Colonic mucosa (tissue), 4 donors: ENCODE data around the gene CHMP4A. TPM values are rescaled to one million over a fixed set of nuclear protein-coding genes. Genes with fewer than 3 reads are reported as not detected.

ENCODE experiments used
- DNase-seq: peaks from one replicate; pipeline ENCODE4 v3.0.0-alpha.2; 2020
- H3K27ac ChIP-seq: fragments of 200-600 bp; one replicate; pipeline ENCODE4 v1.8.0; 2021
- H3K27me3 ChIP-seq: fragments of 200-600 bp; one replicate; pipeline ENCODE4 v1.8.0; 2021
- H3K36me3 ChIP-seq: fragments of 200-600 bp; one replicate; pipeline ENCODE4 v1.8.0; 2021
- H3K4me1 ChIP-seq: fragments of 200-600 bp; one replicate; pipeline ENCODE4 v1.8.0; 2021; ENCODE audit warnings: mild to moderate bottlenecking
- H3K4me3 ChIP-seq: fragments of 200-600 bp; one replicate; pipeline ENCODE4 v1.8.0; 2021
- H3K9ac ChIP-seq, 2 donors: one replicate each; pipeline ENCODE4 v1.7.0; 2013; ENCODE audit warnings: control low read depth in 2 of 2, low read depth in 2 of 2, low read length in 2 of 2
- H3K9me3 ChIP-seq: fragments of 200-600 bp; one replicate; pipeline ENCODE4 v1.8.0; 2021
- CTCF ChIP-seq: fragments of 200-600 bp; IDR thresholded peaks from one replicate; pipeline ENCODE4 v1.8.0; 2022; ENCODE audit warnings: antibody characterized with exemption, mild to moderate bottlenecking
- intact Hi-C: fragments of 100-400 bp; cut with DNase I; formaldehyde crosslinking; loops from one replicate; pipeline ENCODE4 v1.14.1; 2022
- total RNA-seq, 2 donors: library from RNA; stranded (reverse); fragmentation: NEBNext Ultra II Directional in 1 of 2; extraction: Animal tissue kit (Norgen Biotek cat#: 25700) in 1 of 2; gene quantifications; one replicate each; pipeline ENCODE4 v1.2.1, GENCODE V29; 2021
- donor health status: healthy.
- donor health status: DM: no; HTN: no; CAD: no.
- donor health status: DM: no; HTN: no; CAD: no.

CHMP4A gene
- total RNA-seq, result 10 to 100 TPM; 47.8 to 48.0 TPM

DNA sequence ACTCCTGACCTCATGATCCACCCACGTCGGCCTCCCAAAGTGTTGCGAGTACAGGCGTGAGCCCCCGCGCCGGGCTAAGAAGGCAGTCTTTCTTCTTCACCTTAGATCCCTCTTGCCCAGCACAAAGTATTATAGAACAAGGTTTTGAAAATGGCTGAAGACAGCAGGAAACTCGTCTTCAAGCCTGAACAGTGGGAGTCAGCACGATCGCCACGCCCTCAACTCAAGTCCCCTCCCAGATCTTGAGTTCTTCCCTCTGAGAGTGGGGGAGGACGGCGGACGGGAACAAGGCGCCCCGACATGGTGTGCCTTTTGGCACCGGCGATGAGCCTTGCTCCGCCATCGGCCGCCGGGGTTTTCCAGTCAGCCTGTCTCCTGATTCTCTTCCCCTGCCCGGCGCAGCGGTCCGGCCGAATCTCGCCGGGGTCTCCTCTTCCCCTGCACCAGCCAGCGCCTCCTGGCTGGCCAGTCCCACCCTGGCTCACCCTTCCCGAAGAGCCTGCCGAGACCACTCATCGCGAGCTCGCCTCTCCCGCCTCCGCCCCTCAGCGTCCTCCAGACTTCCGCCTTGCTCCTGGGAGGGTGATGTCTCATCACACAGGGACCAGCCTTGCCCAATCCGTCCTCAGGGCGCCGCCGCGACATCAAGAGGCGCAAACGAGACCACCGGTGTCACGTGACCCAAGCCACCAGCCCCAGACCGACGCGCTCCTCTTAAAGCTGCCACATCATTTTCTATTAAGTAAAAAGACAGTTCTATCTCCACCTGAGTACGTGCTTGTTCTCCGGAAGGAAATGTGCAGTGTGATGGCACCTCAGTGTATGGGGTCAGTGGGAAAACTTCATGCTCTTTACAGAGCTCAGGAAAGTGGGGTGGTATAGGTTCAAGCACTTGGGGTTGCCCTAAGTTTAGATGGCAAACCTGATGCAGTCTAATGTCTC lies at the start of gene CHMP4A:
TSS of gene CHMP4A (minus strand) at position 565 of the 942 bp plus-strand sequence. CDS start at position 516, 49 bp downstream.
- Histone ChIP-seq H3K9me3 (no peaks in the 10 kb centered on the region), H3K9ac (peak within 1 kb of the TSS; percentile 71 to 93), H3K4me1 (peaks cover 5% of the 10 kb centered on the region), H3K4me3 (peak within 1 kb of the TSS; percentile 68), H3K27me3 (no peaks in the 10 kb centered on the region), H3K27ac (peak within 1 kb of the TSS; percentile 98), H3K36me3 (no peaks in the 10 kb centered on the region)
- peak; percentile 97 for DNase-seq
- no peak for TF ChIP-seq CTCF
- intact Hi-C loops, result no loop called here

GRCh38 chr14:24261969-24262327 lies 48.7 kb upstream of the CHMP4A start:
- DNase-seq, result no peak
- Histone ChIP-seq H3K9ac (no peak overlapping the region), H3K4me3 (no peak overlapping the region), H3K36me3 (peaks cover 6% of the 10 kb centered on the region), H3K27ac (no peak overlapping the region), H3K4me1 (no peaks in the 10 kb centered on the region), H3K9me3 (no peaks in the 10 kb centered on the region), H3K27me3 (no peaks in the 10 kb centered on the region)
- TF ChIP-seq CTCF, result no peak
- intact Hi-C loops, result no loop called here

GRCh38 chr14:24261256-24261968 lies 48.1 kb upstream of the CHMP4A start:
- Histone ChIP-seq H3K27me3 (no peaks in the 10 kb centered on the region), H3K4me3 (no peak overlapping the region), H3K9me3 (no peaks in the 10 kb centered on the region), H3K9ac (no peak overlapping the region), H3K27ac (no peak overlapping the region), H3K36me3 (peaks cover under 1% of the 10 kb centered on the region), H3K4me1 (no peaks in the 10 kb centered on the region)
- intact Hi-C loops, result no loop called here
- no peak for TF ChIP-seq CTCF
- DNase-seq, result no peak

DNA sequence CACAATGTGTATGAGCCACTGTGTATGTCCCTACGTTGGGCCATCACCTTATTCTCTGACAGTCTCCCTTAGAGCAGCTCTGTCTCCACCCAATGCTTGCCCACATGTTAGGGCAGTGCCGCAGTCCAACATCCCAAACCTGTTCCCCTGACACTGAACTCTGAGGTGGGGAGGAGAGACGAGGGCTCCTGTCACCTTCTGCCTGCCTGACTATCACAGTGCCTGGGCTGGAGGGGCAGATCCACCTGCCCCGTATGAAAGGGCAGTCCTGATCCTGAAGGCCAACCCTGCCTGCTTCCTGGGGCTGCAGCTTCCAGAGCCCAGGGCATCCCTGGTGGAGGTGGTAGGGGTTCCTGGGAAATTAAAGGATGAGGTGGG lies 47.5 kb upstream of the CHMP4A start:
- Histone ChIP-seq H3K27me3 (no peaks in the 10 kb centered on the region), H3K27ac (no peak overlapping the region), H3K4me1 (no peaks in the 10 kb centered on the region), H3K9me3 (no peaks in the 10 kb centered on the region), H3K4me3 (no peak overlapping the region), H3K36me3 (no peaks in the 10 kb centered on the region), H3K9ac (no peak overlapping the region)
- intact Hi-C loops, result no loop called here
- no peak for TF ChIP-seq CTCF
- DNase-seq, result no peak

- H3K4me3 ChIP-seq, result no peak overlapping the region
- intact Hi-C loops, result no loop called here
- TF ChIP-seq CTCF, result no peak
- no peak overlapping the region for H3K9ac ChIP-seq
- DNase-seq, result no peak
- no peaks in the 10 kb centered on the region for H3K9me3 ChIP-seq
- no peaks in the 10 kb centered on the region for H3K36me3 ChIP-seq
- no peaks in the 10 kb centered on the region for H3K27me3 ChIP-seq
- H3K4me1 ChIP-seq, result no peaks in the 10 kb centered on the region
- no peak overlapping the region for H3K27ac ChIP-seq
These were observed 46.9 kb upstream of the CHMP4A start for GRCh38 chr14:24260026-24260779.
